Fibroblast of lung (primary cell): ENCODE results near the gene MPDU1.
"Not testable (repeated sequence)": the region's sequence is repeated elsewhere in the genome, so short reads cannot be mapped to it uniquely, and the experiment has no call there.

ENCODE experiments used
- CTCF ChIP-seq, 2 donors: IDR thresholded peaks in 1 of 2; conservative IDR thresholded peaks in 1 of 2; 1 replicate in 1 of 2; 2 replicates in 1 of 2; pipeline ENCODE4 v1.5.1; 2011 to 2012; ENCODE audit warnings: low read length in 2 of 2, control low read depth in 1 of 2, inconsistent platforms in 1 of 2, low read depth in 1 of 2, mild to moderate bottlenecking in 1 of 2
- EZH2 ChIP-seq: IDR thresholded peaks from 2 replicates; pipeline ENCODE4 v1.5.1; 2012; ENCODE audit warnings: low read length, control low read depth, mild to moderate bottlenecking; ENCODE audit errors: missing control alignments

DNA sequence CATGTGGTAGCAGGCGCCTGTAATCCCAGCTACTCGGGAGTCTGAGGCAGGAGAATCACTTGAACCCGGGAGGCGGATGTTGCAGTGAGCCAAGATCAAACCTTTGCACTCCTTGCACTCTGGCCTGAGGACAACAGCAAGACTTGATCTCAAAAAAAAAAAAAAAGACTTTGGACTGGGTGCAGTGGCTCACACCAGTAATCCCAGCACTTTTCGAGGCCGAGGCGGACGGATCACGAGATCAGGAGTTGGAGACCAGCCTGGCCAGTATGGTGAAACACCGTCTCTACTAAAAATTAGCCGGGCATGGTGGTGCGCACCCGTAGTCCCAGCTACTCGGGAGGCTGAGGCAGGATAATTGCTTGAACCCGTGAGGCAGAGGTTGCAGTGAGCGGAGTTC is 42.1 kb downstream of the MPDU1 start:
- TF ChIP-seq EZH2; CTCF (conservative IDR thresholded peaks at IDR 0.05 in 1 of 2, IDR thresholded peaks at IDR 0.05 in 1 of 2; ENCODE audit: low read depth in 1 of 2, low read length in 2 of 2): not testable (repeated sequence)
